B cell (primary cell): ENCODE results near the gene PPIAL4G.
"Not testable (repeated sequence)": the region's sequence is repeated elsewhere in the genome, so short reads cannot be mapped to it uniquely, and the experiment has no call there.

ENCODE experiments used
- EZH2 ChIP-seq: IDR thresholded peaks from 2 replicates; pipeline ENCODE4 v1.6.1; 2012; ENCODE audit warnings: borderline replicate concordance, low read depth, mild to moderate bottlenecking, moderate library complexity, low read length; ENCODE audit not compliant: insufficient read depth, poor library complexity, severe bottlenecking
- TF ChIP-seq, protein P1 (sequence below): fragments of 200-600 bp; IDR thresholded peaks from one replicate; pipeline ENCODE4 v1.8.0; 2022; ENCODE audit warnings: antibody characterized with exemption, mild to moderate bottlenecking

DNA sequence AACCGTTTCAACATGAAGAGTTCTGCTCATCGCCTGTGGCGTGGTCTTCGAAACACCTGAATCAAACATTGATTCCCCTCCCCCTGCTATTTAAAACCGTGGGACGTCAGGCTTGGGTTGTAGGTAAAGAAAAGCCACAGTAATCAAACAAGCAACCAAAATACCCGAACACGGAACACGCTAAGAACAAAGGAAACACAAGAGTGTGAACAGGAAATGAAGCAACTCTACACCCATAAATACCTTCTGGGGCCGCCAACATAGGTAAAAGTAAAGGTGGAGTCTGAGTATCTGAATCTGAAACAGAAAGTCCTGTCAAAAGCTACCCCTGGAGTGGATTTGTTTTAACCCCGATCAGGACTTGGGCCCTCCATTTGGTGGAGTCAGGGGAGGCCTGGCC is 24.7 kb downstream of the PPIAL4G start:
- TF ChIP-seq, protein P1, sequence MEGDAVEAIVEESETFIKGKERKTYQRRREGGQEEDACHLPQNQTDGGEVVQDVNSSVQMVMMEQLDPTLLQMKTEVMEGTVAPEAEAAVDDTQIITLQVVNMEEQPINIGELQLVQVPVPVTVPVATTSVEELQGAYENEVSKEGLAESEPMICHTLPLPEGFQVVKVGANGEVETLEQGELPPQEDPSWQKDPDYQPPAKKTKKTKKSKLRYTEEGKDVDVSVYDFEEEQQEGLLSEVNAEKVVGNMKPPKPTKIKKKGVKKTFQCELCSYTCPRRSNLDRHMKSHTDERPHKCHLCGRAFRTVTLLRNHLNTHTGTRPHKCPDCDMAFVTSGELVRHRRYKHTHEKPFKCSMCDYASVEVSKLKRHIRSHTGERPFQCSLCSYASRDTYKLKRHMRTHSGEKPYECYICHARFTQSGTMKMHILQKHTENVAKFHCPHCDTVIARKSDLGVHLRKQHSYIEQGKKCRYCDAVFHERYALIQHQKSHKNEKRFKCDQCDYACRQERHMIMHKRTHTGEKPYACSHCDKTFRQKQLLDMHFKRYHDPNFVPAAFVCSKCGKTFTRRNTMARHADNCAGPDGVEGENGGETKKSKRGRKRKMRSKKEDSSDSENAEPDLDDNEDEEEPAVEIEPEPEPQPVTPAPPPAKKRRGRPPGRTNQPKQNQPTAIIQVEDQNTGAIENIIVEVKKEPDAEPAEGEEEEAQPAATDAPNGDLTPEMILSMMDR, result not testable (repeated sequence)
- TF ChIP-seq EZH2, result not testable (repeated sequence)
